GM21360 (cell line): ENCODE measurements around the gene ITGB2.

Source experiments
- ATAC-seq: cut with Tn5 transposase; IDR thresholded peaks from one replicate; pipeline ENCODE4 v1.9.1; 2021; ENCODE audit warnings: mild to moderate bottlenecking, moderate library complexity; ENCODE audit not compliant: unreplicated experiment

ITGB2 gene

GRCh38 chr21:44911384-44912157, 9.1 kb downstream of the ITGB2 start:
- no peak for ATAC-seq

DNA sequence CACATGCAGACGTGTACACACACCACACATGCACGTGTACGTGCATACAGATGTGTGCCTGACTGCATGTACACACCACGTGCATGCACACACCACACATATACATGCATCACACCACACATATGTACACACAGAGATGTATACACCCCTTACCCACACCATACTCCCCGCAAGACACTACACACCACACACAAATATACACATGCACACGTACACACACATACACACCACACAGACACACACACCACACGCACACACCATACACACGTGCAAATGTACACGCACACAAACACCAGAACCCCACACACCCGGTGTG, 9.7 kb downstream of the ITGB2 start:
- ATAC-seq = no peak

DNA sequence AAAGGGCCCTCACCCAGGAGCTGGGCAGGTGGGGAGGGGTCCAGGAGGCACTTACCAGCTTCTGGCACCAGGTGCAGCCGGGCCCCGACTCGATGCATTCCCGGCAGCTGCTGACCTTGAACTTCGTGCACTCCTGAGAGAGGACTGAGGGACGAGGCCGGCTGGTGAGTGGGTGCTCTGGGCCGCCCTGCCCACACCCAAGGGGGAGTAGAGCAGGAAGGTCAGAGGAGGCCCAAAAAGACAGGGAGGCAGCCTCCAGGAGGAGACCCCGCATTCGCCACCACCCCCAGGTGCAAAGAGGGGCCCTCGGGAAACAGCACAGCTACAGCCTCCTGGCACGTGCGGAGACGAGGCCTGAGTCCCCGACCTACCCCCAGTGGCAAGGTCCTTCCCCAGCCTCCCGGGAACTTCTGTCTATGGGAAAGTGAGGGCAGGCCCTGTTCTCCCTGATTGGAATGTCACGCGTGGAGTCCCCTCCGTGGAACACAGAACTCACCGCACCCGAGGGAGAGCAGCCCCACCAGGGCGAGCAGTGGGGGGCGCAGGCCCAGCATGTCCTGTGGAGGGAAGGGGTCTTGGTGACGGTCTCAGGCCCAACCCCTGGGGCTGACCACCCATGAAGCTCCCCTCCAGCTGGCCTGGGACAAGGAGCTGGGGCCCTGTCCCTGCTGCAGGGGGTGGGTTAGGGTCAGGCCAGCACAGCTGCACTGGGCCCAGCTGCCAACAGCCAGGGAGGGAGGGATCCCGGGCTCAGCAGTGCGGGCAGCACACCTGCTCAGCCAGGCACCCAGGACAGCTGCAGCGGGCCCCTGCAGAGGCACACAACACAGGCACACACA, 10.3 kb downstream of the ITGB2 start:
- ATAC-seq = no peak

DNA sequence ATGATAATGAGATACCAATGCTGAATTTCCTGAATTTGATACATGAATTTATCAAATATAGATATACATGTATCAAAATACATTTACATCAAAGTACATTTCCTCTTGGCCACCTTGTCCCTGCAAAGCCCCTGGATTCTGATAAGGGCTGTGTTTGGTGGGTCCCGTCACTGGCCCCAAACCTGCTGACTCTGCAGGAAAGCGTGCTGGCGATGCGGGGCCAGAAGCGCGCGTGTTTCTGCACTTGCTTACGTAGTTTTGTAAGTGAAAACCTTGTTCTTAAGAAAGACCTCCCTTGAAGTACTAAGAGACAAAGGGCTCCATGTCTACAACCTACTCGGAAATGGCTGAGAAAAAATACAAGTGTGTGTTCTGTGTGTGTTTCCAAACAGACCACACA, 11.0 kb downstream of the ITGB2 start:
- no peak for ATAC-seq

- no peak for ATAC-seq
These were observed 11.8 kb downstream of the ITGB2 start for GRCh38 chr21:44908908-44909307.

- ATAC-seq = no peak
These were observed 12.5 kb downstream of the ITGB2 start for GRCh38 chr21:44907966-44908895.

- ATAC-seq = no peak
These were observed 13.3 kb downstream of the ITGB2 start for GRCh38 chr21:44907225-44907965.

GRCh38 chr21:44905728-44906090, 15.0 kb downstream of the ITGB2 start:
- no peak for ATAC-seq

GRCh38 chr21:44905016-44905727, 15.5 kb downstream of the ITGB2 start:
- ATAC-seq = no peak

DNA sequence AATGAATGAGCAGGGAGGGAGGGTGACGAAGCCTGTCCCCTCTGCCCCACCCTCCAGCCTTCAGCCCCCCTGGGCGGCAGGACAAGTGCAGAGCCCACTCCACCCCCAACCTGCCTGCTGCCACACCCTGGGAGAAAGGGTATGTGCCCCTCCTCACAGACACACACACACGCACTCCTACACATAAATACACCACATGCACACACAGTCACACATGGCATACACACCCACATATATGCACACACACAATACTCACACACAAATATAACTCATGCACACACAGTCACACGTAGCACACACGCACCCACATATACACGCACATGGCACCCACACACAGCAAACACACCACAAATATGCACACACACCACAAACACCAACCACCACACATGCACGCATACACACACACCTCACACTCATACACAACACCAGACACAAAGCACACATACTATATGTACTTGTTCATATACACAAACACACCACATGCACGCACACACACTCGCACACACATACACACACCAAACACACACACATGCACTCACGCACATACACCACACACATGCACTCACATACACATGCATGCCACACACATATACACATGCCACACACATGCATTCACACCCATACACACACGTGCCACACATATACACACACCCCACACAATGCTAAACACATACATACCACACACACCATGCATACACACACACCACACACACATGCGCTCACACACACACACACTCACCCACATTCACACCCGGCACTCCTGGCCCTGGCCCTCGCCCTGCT, 16.4 kb downstream of the ITGB2 start:
- ATAC-seq = no peak

DNA sequence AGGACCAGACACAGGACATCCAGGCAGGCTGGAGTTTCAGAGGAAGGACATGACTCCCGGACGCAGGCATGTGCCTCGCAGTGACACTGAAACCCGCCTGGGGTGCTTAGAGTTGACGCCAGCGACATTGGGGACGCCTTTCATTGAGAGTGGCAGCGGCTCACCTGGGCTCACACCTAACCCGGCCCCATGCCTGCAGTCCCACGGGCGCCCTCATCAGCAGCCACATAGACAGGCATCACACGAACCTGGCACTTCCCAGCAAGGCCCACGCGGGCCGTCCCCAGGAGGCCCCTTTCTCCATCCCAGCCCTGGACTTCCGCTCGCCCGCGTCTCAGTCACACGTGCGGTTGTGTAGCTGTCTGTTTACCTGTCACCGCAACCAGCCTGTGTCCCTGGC, 17.0 kb downstream of the ITGB2 start:
- no peak for ATAC-seq

DNA sequence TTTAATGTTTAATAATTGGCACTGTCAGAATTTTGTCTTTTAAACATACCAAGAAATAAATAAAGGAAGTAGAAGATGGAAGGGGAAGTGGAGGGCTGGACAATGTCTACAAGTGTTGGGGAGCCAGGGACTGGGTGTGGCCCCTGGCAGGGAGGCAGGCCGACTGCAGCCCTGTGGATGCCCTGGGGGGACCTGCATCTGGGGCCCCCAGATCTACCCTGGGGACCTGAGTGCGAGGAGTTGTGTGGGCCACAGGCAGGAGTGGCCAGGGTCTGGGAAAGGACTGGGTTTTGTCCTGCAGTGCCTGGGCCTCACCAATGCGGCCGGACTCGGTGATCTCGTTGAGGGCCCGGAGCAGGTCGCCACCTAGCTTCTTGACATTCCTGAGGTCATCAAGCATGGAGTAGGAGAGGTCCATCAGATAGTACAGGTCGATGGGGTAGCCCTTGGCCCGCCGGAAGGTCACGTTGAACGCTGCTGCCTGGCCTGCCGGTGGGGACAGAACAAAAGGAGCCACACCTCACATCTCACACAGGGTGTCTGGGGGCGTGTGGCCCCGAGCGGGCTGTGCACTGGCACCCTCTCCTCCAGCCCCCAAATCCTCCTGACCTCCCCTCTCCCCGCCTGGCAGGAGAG, 17.5 kb downstream of the ITGB2 start:
- ATAC-seq = no peak

DNA sequence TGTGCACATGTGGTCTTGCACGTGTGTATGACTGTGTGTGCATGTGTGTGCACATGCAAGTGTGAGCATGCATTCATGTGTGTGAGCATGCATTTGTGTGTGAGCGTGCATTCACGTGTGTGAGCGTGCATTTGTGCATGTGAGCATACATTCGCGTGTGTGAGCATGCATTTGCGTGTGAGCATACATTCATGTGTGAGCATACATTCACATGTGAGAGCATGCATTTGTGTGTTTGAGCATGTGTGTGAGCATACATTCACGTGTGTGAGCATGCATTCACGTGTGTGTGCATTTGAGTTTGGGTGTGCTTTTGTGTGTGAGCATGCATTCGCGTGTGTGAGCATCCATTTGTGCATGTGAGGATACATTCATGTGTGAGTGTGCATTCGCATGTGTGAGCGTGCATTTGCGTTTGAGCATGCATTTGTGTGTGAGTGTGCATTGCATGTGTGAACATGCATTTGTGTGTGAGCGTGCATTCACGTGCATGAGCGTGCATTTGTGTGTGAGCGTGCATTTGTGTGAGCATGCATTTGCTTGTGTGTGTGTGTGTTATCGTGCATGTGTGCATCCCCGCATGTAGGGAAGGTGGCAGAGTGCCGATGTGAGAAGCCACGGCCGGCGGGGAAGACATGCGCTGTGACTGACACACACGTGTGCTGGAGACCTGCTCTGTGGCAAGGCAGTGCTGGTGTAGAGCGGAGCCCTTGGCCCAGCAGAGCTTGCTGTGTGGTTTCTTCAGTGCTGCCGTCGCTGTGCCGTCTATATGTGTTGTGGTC, 18.2 kb downstream of the ITGB2 start:
- ATAC-seq = no peak

GRCh38 chr21:44901391-44902074, 19.2 kb downstream of the ITGB2 start:
- ATAC-seq = no peak

GRCh38 chr21:44900559-44901251, 20.0 kb downstream of the ITGB2 start:
- ATAC-seq = no peak

DNA sequence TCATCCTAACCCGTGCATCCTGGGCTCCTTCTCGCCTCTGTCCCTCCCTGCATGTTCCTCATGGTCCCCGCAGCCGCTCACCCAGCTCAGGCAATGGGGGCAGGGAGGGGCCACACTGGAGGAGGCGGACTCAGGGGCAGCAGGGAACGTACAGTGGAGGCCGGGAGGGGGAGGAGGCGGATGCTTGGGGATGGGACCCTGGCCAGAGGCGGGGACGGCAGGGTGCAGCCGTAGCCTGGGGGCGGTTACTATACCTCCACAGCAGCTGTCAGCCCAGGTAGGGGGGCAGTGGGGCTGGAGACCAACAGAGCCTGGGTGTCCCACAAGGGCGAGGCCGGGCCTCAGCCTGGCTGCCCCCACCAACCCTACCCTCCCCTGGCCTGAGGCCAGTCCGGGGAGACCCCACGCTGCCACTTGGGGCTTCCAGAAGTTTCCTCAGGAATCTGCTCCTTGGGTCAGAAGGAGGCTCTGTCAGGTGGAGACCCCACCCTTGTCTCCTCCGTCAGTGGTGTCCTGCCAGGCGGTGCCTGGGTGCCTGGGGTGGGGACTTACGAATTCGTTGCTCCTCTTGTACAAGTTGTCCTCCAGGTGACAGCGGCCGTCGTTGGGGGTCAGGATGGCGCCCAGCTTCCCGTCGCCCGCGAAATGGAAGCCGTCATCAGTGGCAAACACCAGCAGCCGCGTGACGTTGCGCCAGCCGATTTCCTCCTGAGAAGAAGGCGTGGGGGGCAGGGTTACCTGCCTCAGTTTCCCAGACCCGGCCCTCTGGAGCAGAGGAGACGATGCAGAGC, 20.7 kb downstream of the ITGB2 start:
- no peak for ATAC-seq
